Globus pallidus (tissue), 1 donor: Measurements from ENCODE around the gene LTB4R.
A peak's percentile ranks its signal among the peaks of the same experiment; 100 is the strongest.

Source experiments
- DNase-seq: peaks from one replicate; pipeline ENCODE4 v3.0.0-alpha.2; 2015; ENCODE audit warnings: low spot score

Gene LTB4R

GRCh38 chr14:24278424-24278823 lies 32.9 kb upstream of the LTB4R start:
- DNase-seq, result no peak

GRCh38 chr14:24279301-24280186 lies 31.8 kb upstream of the LTB4R start:
- peak; percentile 81 for DNase-seq

GRCh38 chr14:24280797-24281460 lies 30.4 kb upstream of the LTB4R start:
- no peak for DNase-seq

GRCh38 chr14:24281636-24282035 lies 29.7 kb upstream of the LTB4R start:
- no peak for DNase-seq

GRCh38 chr14:24282736-24283135 lies 28.6 kb upstream of the LTB4R start:
- no peak for DNase-seq

GRCh38 chr14:24283796-24284460 lies 27.4 kb upstream of the LTB4R start:
- no peak for DNase-seq

- DNase-seq, result no peak
These were observed 26.7 kb upstream of the LTB4R start for GRCh38 chr14:24284501-24285035.

- no peak for DNase-seq
These were observed 26.0 kb upstream of the LTB4R start for GRCh38 chr14:24285351-24285750.

- DNase-seq, result no peak
These were observed 24.3 kb upstream of the LTB4R start for GRCh38 chr14:24286996-24287395.

GRCh38 chr14:24289649-24290280 lies 21.5 kb upstream of the LTB4R start:
- no peak for DNase-seq

GRCh38 chr14:24290746-24291145 lies 20.6 kb upstream of the LTB4R start:
- no peak for DNase-seq

- no peak for DNase-seq
These were observed 19.7 kb upstream of the LTB4R start for GRCh38 chr14:24291446-24292117.

- DNase-seq, result no peak
These were observed 19.0 kb upstream of the LTB4R start for GRCh38 chr14:24292118-24292807.

GRCh38 chr14:24293525-24293924 lies 17.8 kb upstream of the LTB4R start:
- no peak for DNase-seq

GRCh38 chr14:24296341-24297157 lies 14.8 kb upstream of the LTB4R start:
- peak; percentile 60 for DNase-seq

- no peak for DNase-seq
These were observed 13.9 kb upstream of the LTB4R start for GRCh38 chr14:24297190-24297964.

- DNase-seq, result no peak
These were observed 12.4 kb upstream of the LTB4R start for GRCh38 chr14:24298892-24299254.

- peak; percentile 80 for DNase-seq
These were observed 11.8 kb upstream of the LTB4R start, which contains the start of the genes DHRS1 and NOP9 for GRCh38 chr14:24299255-24300191. DHRS1 (minus strand) TSS chr14:24299780; CDS start chr14:24299106, 674 bp downstream. NOP9 (plus strand) TSS chr14:24299850; CDS start chr14:24299955, 105 bp downstream.
